Measurements from ENCODE around the gene USH1C.

USH1C gene

DNA sequence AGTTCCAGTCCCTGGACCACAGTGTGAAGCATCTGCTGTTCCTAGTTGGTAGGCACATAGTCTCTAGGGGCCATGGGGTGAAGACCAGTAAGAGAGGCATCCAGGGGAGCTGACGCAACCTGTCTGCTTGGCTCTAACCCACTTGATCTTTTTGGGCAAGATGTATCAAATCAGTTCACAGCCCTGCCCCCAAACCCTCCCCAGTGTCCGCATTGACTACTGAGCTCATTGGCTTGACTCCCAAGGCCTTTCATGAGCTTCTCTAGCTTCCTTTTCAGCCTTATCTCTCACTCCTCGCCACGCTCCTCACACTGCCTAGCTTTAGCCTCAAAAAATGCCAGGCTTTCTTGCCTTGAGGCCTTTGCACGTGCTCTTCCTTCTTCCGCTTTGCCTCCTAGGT lies 37.9 kb downstream of the USH1C start:
- DNase-seq (ENCODE audit: low read depth) = no peak
- H3K4me3 ChIP-seq (ENCODE audit: control insufficient read depth, low read depth, low read length) = no peak overlapping the region
- no peak for TF ChIP-seq CTCF (IDR thresholded peaks at IDR 0.05; ENCODE audit: control insufficient read depth, insufficient read depth, low read depth, low read length, missing control alignments)

DNA sequence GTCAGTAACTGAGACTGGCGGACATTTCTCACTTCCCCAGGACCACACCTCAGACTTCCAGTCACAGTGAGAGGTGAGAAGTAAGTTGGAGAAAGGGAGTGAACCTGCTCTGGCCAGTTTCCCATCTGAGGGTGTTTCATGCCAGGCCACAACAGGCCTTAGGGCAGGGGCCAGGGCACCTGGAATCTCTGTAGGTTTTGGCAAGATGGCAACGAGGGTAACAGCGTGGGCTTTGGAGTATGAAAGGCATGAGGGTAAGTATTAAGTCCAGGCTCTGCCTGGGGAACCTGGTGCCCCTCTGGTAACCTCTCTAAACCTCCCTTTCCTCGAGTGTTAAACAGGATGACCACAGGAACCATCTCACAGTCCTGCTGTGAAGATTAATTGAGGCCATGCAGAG lies 39.1 kb downstream of the USH1C start:
- no peak for DNase-seq (ENCODE audit: low read depth)

GRCh38 chr11:17504330-17505107 lies 39.7 kb downstream of the USH1C start:
- TF ChIP-seq CTCF (IDR thresholded peaks at IDR 0.05; ENCODE audit: control insufficient read depth, insufficient read depth, low read depth, low read length, missing control alignments) = peak; percentile 95
- no peak overlapping the region for H3K4me3 ChIP-seq (ENCODE audit: control insufficient read depth, low read depth, low read length)
- peak; percentile 21 for DNase-seq (ENCODE audit: low read depth)

More for the DNA sequence above, 39.1 kb downstream of the USH1C start:
- no peak overlapping the region for H3K4me3 ChIP-seq (ENCODE audit: control insufficient read depth, low read depth, low read length)
- TF ChIP-seq CTCF (IDR thresholded peaks at IDR 0.05; ENCODE audit: control insufficient read depth, insufficient read depth, low read depth, low read length, missing control alignments) = no peak

DNA sequence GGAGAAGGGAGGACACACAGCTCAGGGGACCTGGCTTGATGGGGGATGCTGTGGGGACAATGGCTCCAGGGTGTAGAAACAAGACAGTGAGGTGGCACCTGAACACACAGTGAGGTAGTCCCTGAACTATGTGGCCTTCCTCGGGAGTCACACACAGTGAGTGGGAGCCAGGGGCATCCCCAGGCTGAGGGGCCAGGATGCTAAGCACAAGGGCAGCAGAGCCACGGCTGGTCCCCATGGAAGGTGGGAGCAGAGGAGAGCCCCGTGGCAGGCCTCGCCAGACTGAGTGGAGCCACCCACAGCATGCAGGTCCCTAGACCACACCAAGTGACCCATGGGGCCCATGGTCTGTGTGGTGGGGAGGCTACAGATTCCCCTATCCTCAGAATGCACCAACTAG lies 41.6 kb downstream of the USH1C start:
- no peak for DNase-seq (ENCODE audit: low read depth)
- TF ChIP-seq CTCF (IDR thresholded peaks at IDR 0.05; ENCODE audit: control insufficient read depth, insufficient read depth, low read depth, low read length, missing control alignments) = no peak
- H3K4me3 ChIP-seq (ENCODE audit: control insufficient read depth, low read depth, low read length) = no peak overlapping the region

GRCh38 chr11:17500673-17501072 lies 43.5 kb downstream of the USH1C start:
- TF ChIP-seq CTCF (IDR thresholded peaks at IDR 0.05; ENCODE audit: control insufficient read depth, insufficient read depth, low read depth, low read length, missing control alignments) = no peak
- no peak for DNase-seq (ENCODE audit: low read depth)
- no peak overlapping the region for H3K4me3 ChIP-seq (ENCODE audit: control insufficient read depth, low read depth, low read length)

DNA sequence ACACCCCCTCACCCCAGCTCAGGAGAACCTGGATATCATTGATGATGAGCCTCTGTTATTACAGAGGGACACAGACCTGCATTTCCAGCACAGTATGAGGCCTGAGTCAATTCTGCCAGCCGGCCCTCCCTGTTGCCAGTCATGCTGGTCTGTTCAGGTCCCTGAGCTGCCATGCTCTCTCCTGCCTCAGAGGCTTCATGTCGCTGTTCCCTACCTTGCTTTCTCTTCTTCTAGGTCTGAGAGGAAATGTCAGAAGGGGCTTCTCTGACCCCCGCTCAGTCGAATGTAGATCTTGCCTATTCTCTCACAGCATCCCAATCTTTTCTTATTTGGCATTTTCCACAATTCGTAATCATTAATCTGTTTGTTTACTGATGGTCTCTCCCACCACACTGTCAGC lies 45.7 kb downstream of the USH1C start:
- H3K4me3 ChIP-seq (ENCODE audit: control insufficient read depth, low read depth, low read length) = no peak overlapping the region
- no peak for DNase-seq (ENCODE audit: low read depth)
- peak; percentile 39 for TF ChIP-seq CTCF (IDR thresholded peaks at IDR 0.05; ENCODE audit: control insufficient read depth, insufficient read depth, low read depth, low read length, missing control alignments)
